Measurements from ENCODE around the gene KIF13A. TPM values are rescaled to one million over a fixed set of nuclear protein-coding genes. Genes with fewer than 3 reads are reported as not detected.

The KIF13A gene
- total and polyA plus RNA-seq, 2 donors from 2014 or later = 12.6 to 35.9 TPM

DNA sequence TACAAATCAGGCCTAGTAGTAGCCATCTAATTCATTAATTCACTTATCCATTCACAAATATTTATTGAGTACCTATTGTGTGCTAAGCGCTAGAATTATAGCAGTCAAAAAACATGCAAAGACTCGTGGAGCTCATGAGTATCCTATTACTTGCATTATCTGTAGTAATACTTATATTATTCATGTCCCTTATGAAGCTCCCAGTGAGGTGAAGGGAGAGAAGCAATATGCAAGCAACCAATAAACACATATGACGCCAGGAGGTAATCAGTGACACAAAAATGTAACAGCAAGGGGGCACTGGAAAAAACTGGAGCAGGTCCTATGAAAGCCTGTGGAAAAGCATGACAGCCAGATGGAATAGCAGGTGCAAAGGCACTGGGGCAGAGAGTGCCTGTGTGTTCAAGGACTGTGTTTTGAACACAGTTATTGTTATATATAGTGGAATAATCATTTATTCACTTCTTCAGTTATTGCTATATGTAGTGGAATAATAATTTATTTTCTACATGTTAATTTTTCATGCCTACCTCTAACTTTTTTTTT, 109.5 kb downstream of the KIF13A start:
- Histone ChIP-seq H3K9me3 (ENCODE audit: control insufficient read depth in 2 of 3, insufficient read depth in 1 of 3, low read length in 3 of 3) (no peaks in the 10 kb centered on the region), H3K27ac (ENCODE audit: low read depth in 2 of 2, low read length in 2 of 2) (no peak overlapping the region), H3K9ac (ENCODE audit: low read length in 3 of 3) (no peak overlapping the region), H3K36me3 (ENCODE audit: control insufficient read depth in 2 of 3, insufficient read depth in 3 of 3, low read length in 3 of 3) (no peaks in the 10 kb centered on the region), H3K27me3 (ENCODE audit: control insufficient read depth, insufficient read depth, low read length) (no peaks in the 10 kb centered on the region), H3K4me3 (ENCODE audit: low read length in 3 of 3) (no peak overlapping the region), H3K4me1 (ENCODE audit: control insufficient read depth in 2 of 3, insufficient read depth in 2 of 3, low read depth in 1 of 3, low read length in 3 of 3) (peaks cover 0 to 3% (median 0%) of the 10 kb centered on the region in 3 donors)
- TF ChIP-seq, protein P1, sequence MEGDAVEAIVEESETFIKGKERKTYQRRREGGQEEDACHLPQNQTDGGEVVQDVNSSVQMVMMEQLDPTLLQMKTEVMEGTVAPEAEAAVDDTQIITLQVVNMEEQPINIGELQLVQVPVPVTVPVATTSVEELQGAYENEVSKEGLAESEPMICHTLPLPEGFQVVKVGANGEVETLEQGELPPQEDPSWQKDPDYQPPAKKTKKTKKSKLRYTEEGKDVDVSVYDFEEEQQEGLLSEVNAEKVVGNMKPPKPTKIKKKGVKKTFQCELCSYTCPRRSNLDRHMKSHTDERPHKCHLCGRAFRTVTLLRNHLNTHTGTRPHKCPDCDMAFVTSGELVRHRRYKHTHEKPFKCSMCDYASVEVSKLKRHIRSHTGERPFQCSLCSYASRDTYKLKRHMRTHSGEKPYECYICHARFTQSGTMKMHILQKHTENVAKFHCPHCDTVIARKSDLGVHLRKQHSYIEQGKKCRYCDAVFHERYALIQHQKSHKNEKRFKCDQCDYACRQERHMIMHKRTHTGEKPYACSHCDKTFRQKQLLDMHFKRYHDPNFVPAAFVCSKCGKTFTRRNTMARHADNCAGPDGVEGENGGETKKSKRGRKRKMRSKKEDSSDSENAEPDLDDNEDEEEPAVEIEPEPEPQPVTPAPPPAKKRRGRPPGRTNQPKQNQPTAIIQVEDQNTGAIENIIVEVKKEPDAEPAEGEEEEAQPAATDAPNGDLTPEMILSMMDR (IDR thresholded peaks at IDR 0.05; ENCODE audit: borderline replicate concordance, extremely low read depth, insufficient read depth) = no peak
- FAIRE-seq = no peak
- intact Hi-C loops (cut with DNase I) = no loop called here
- DNase-seq = no peak

DNA sequence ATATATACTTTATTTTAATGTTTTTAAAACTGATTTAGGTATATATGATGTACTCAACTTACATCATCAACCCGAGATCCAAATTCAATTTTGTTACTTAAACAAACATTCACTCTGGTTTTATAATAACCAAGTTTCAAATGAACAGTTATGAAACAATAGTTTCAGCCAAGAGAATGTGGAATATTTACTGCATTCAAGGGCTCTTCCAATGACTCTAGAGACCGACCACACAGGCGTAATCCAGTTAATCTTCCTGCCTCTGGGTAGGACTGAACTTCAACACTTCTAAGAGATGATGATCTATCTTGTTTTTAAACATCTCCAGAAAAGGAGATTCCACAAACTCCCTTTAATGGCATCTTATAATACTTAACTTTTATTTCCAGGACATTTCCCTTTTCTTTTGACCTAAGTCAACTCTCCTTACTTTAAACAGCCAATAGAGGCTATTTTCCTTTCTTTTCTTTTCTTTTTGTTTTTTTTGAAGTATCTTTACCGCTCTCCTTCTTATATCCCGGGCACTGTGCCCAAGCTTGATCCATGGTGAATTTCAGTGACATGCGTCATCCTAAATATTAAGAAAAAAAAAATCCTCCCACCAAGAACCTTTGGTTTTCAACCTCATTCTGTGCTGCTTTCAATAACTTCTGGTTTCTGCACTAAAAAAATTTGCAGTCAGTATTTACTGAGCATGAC, 110.1 kb downstream of the KIF13A start:
- no peak for DNase-seq
- Histone ChIP-seq H3K27me3 (ENCODE audit: control insufficient read depth, insufficient read depth, low read length) (no peaks in the 10 kb centered on the region), H3K9me3 (ENCODE audit: control insufficient read depth in 2 of 3, insufficient read depth in 1 of 3, low read length in 3 of 3) (no peaks in the 10 kb centered on the region), H3K27ac (ENCODE audit: low read depth in 2 of 2, low read length in 2 of 2) (no peak overlapping the region), H3K4me3 (ENCODE audit: low read length in 3 of 3) (no peak overlapping the region), H3K9ac (ENCODE audit: low read length in 3 of 3) (no peak overlapping the region), H3K36me3 (ENCODE audit: control insufficient read depth in 2 of 3, insufficient read depth in 3 of 3, low read length in 3 of 3) (no peaks in the 10 kb centered on the region), H3K4me1 (ENCODE audit: control insufficient read depth in 2 of 3, insufficient read depth in 2 of 3, low read depth in 1 of 3, low read length in 3 of 3) (peaks cover 0 to 3% (median 0%) of the 10 kb centered on the region in 3 donors)
- TF ChIP-seq, protein P1 (IDR thresholded peaks at IDR 0.05; ENCODE audit: borderline replicate concordance, extremely low read depth, insufficient read depth) = no peak
- intact Hi-C loops (cut with DNase I) = no loop called here
- FAIRE-seq = no peak

DNA sequence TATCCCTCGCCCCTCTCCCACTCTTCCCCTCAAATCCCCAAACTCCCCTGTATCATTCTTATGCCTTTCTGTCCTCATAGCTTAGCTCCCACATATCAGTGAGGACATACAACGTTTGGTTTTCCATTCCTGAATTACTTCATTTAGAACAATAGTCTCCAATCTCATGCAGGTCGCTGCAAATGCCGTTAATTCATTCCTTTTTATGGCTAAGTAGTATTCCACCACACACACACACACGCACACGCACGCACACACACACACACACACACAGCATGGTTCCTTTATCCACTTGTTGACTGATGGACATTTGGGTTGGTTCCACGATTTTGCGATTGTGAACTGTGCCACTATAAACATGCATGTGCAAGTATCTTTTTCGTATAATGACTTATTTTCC, 112.7 kb downstream of the KIF13A start:
- no peak for DNase-seq
- Histone ChIP-seq H3K27ac (ENCODE audit: low read depth in 2 of 2, low read length in 2 of 2) (no peak overlapping the region), H3K27me3 (ENCODE audit: control insufficient read depth, insufficient read depth, low read length) (no peaks in the 10 kb centered on the region), H3K4me3 (ENCODE audit: low read length in 3 of 3) (no peak overlapping the region), H3K9me3 (ENCODE audit: control insufficient read depth in 2 of 3, insufficient read depth in 1 of 3, low read length in 3 of 3) (no peaks in the 10 kb centered on the region), H3K4me1 (ENCODE audit: control insufficient read depth in 2 of 3, insufficient read depth in 2 of 3, low read depth in 1 of 3, low read length in 3 of 3) (peaks cover 0 to 3% (median 0%) of the 10 kb centered on the region in 3 donors), H3K9ac (ENCODE audit: low read length in 3 of 3) (no peak overlapping the region), H3K36me3 (ENCODE audit: control insufficient read depth in 2 of 3, insufficient read depth in 3 of 3, low read length in 3 of 3) (no peaks in the 10 kb centered on the region)
- TF ChIP-seq, protein P1 (IDR thresholded peaks at IDR 0.05; ENCODE audit: borderline replicate concordance, extremely low read depth, insufficient read depth) = no peak
- no peak for FAIRE-seq
- intact Hi-C loops (cut with DNase I) = no loop called here

Measured in kidney (tissue), 14 donors.